Urinary bladder (tissue), 4 donors: Measurements from ENCODE around the gene HEMK1. TPM values are rescaled to one million over a fixed set of nuclear protein-coding genes. Genes with fewer than 3 reads are reported as not detected.

ENCODE experiments used
- DNase-seq: peaks from one replicate; pipeline ENCODE4 v3.0.0-alpha.2; 2015; ENCODE audit errors: extremely low spot score
- H3K27ac ChIP-seq: one replicate; pipeline ENCODE4 v1.5.1; 2013; ENCODE audit warnings: low read depth, mild to moderate bottlenecking, moderate library complexity
- H3K36me3 ChIP-seq: one replicate; pipeline ENCODE4 v1.6.1; 2013; ENCODE audit warnings: mild to moderate bottlenecking, moderate library complexity; ENCODE audit not compliant: insufficient read depth
- H3K4me1 ChIP-seq: one replicate; pipeline ENCODE4 v1.6.1; 2013; ENCODE audit warnings: mild to moderate bottlenecking, moderate library complexity; ENCODE audit not compliant: insufficient read depth
- H3K4me3 ChIP-seq: one replicate; pipeline ENCODE4 v1.5.1; 2013; ENCODE audit warnings: low read depth, low read length
- whole genome bisulfite sequencing: extraction: QIAGEN DNeasy Blood & Tissue Kit; methylation state at CpG from one replicate; pipeline ENCODE4 v1.1.7; 2013; 5-methylcytosine and 5-hydroxymethylcytosine counted together
- polyA plus RNA-seq: library from polyadenylated mRNA; stranded (reverse); fragments of 200-250 nt; gene quantifications from one replicate; pipeline ENCODE4 v1.2.3, GENCODE V29; 2013
- total RNA-seq: library from RNA; depleted of rRNA; stranded (reverse); fragments of >200 nt; gene quantifications from one replicate; pipeline ENCODE4 v1.2.3, GENCODE V29; 2014
- donor health status: healthy with polysubstance abuse.
- donor health status: healthy.

HEMK1 gene
- total and polyA plus RNA-seq, 2 donors: 15.0 to 17.6 TPM

- H3K4me3 ChIP-seq: no peak overlapping the region
- no peak for DNase-seq
- 81% methylated on average over 8 of the region's 8 CpGs for WGBS
- no peak overlapping the region for H3K27ac ChIP-seq
- H3K4me1 ChIP-seq: no peaks in the 10 kb centered on the region
- H3K36me3 ChIP-seq: no peaks in the 10 kb centered on the region
Observed at GRCh38 chr3:50573566-50574443, 4.5 kb downstream of the HEMK1 start.

- no peak for DNase-seq
- H3K27ac ChIP-seq: no peak overlapping the region
- no peak overlapping the region for H3K4me3 ChIP-seq
- WGBS: 77% methylated on average over 1 of the region's 1 CpG
- H3K36me3 ChIP-seq: no peaks in the 10 kb centered on the region
- no peaks in the 10 kb centered on the region for H3K4me1 ChIP-seq
Observed at GRCh38 chr3:50574444-50574831, 5.1 kb downstream of the HEMK1 start.

GRCh38 chr3:50575372-50575771 is 6.0 kb downstream of the HEMK1 start:
- H3K27ac ChIP-seq: no peak overlapping the region
- WGBS: 90% methylated on average over 6 of the region's 6 CpGs
- H3K4me1 ChIP-seq: no peaks in the 10 kb centered on the region
- no peak overlapping the region for H3K4me3 ChIP-seq
- no peak for DNase-seq
- no peaks in the 10 kb centered on the region for H3K36me3 ChIP-seq

DNA sequence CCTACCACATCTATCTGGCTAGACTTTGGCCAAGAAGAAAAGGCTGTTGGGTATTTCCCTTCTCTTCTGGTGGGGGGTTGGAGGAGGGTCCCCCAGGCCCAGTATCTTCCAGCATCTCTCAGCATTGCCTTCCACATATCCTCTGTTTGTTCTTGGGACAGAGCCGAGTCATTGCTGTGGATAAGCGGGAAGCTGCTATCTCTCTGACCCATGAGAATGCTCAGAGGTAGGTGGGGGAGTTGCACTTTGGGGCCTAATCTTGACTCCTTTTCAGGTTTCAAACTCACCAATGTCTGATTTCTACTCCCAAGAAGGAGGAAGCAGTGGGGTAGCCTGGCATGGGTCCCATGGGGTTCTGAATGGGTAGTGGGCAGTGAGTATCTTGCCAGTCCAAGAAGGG is 8.0 kb downstream of the HEMK1 start:
- 98% methylated on average over 2 of the region's 2 CpGs for WGBS
- Histone ChIP-seq H3K4me1 (no peaks in the 10 kb centered on the region), H3K36me3 (no peaks in the 10 kb centered on the region), H3K27ac (no peak overlapping the region), H3K4me3 (no peak overlapping the region)
- DNase-seq: no peak

DNA sequence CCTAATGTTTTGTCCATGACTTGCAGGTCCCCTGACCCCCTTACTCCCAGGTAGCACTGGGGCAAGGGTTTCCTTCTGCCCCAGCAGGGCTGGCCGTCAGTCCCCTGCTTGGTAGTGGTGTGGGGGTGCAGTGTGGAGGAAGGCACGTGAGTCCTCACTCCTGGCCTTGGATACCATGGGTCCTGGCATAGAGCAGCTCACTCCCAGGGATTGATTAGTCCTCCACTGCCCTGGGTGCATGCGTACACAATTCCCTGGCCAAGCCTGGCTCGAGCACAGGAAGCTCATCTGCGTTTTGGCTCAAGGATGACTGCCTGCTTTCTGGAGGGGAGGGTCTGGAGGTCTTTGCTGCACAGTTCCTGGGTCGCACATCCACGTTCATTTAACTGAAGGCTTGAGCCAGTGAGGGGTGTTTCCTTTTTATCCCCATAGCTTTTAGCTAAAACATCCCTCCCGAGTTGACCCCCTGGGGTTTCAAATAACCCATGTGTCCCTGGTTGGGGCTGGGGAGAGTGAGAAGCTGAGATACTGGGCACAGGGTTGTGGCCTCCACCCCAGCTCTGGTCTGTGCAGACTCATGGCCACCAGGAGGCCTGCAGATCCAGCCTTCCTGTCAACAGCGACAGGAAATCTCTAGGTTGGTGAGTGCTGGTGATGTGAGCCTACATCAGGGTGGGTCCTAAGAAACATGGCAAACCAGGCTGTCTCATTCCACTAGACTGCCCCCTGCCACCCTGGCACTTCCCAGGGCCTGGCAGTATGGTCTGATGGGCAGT is 11.5 kb downstream of the HEMK1 start:
- WGBS: 80% methylated on average over 9 of the region's 9 CpGs
- Histone ChIP-seq H3K27ac (no peak overlapping the region), H3K4me3 (no peak overlapping the region), H3K36me3 (no peaks in the 10 kb centered on the region), H3K4me1 (no peaks in the 10 kb centered on the region)
- DNase-seq: no peak

DNA sequence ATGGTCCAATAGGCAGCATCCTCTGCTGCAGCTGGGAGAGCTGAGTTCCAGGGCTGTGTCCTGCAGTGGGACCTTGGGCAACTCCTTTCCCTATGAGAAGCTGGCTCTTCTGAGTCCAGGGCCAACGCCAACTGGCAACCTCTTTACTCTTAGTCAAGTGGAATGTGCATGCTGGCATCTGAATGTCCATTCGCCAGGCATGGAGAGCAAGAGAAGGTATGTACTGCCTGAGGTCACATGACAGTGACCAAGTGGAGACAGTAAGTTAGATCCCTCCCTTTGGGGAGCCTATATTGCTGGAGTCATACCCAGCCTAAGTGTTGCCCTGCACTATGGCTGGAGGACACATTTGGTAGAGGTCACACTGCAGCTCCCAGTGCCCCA is 12.1 kb downstream of the HEMK1 start:
- WGBS: 96% methylated on average over 2 of the region's 2 CpGs
- no peak overlapping the region for H3K4me3 ChIP-seq

GRCh38 chr3:50582083-50582482 is 12.8 kb downstream of the HEMK1 start:
- H3K27ac ChIP-seq: no peak overlapping the region
- 72% methylated on average over 9 of the region's 9 CpGs for WGBS
- no peak overlapping the region for H3K4me3 ChIP-seq
- H3K36me3 ChIP-seq: no peaks in the 10 kb centered on the region
- no peaks in the 10 kb centered on the region for H3K4me1 ChIP-seq
- DNase-seq: no peak

More for the DNA sequence above, 12.1 kb downstream of the HEMK1 start:
- H3K27ac ChIP-seq: no peak overlapping the region
- no peaks in the 10 kb centered on the region for H3K4me1 ChIP-seq
- DNase-seq: no peak
- no peaks in the 10 kb centered on the region for H3K36me3 ChIP-seq

DNA sequence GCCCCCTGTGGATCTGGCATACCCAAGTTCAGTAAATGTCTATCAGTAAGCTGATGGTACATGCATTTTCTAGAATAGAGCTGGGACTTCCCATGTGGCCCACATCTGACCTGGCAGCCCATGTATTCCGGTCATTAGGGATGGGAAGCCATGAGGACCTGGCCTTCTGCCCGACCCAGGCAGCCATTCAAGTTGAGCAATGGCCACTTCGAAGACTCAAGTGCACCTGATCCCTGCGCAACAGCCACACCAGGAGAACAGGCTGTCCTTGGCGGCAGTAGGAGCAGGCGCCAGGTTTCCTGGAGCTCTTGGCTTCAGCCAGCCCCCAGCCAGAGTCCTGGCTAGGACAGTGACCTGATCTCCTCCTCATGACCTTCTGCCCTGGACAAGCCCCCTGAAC is 14.6 kb downstream of the HEMK1 start:
- 84% methylated on average over 6 of the region's 6 CpGs for WGBS
- Histone ChIP-seq H3K4me3 (no peak overlapping the region), H3K27ac (no peak overlapping the region), H3K4me1 (no peaks in the 10 kb centered on the region), H3K36me3 (no peaks in the 10 kb centered on the region)
- DNase-seq: no peak

GRCh38 chr3:50584391-50584790 is 15.1 kb downstream of the HEMK1 start:
- Histone ChIP-seq H3K4me3 (no peak overlapping the region), H3K36me3 (no peaks in the 10 kb centered on the region), H3K4me1 (no peaks in the 10 kb centered on the region), H3K27ac (no peak overlapping the region)
- DNase-seq: no peak
- 71% methylated on average over 2 of the region's 2 CpGs for WGBS

GRCh38 chr3:50585919-50586762 is 16.8 kb downstream of the HEMK1 start:
- WGBS: 87% methylated on average over 6 of the region's 6 CpGs

DNA sequence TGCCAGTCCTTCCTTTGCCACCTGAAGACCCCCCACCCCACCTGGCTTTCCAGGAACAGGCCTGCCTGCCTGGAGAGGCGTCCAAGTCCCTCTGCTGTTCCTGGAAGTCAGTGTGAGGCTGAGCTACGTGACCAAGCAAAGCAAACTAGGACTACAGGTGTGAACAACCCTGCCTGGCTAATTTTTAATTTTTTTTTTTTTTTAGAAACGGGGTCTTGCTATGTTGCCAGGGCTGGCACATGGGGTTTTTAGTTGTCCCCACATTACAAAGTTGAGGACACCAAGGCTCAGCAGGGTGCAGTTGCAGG is 17.4 kb downstream of the HEMK1 start:
- H3K4me1 ChIP-seq: no peaks in the 10 kb centered on the region
- H3K4me3 ChIP-seq: no peak overlapping the region
- DNase-seq: no peak
- H3K27ac ChIP-seq: no peak overlapping the region
- WGBS: 83% methylated on average over 3 of the region's 3 CpGs
- no peaks in the 10 kb centered on the region for H3K36me3 ChIP-seq

More at GRCh38 chr3:50585919-50586762, 16.8 kb downstream of the HEMK1 start:
- Histone ChIP-seq H3K27ac (no peak overlapping the region), H3K36me3 (no peaks in the 10 kb centered on the region), H3K4me1 (no peaks in the 10 kb centered on the region), H3K4me3 (no peak overlapping the region)
- no peak for DNase-seq

GRCh38 chr3:50587373-50587772 is 18.1 kb downstream of the HEMK1 start:
- H3K4me3 ChIP-seq: no peak overlapping the region
- no peaks in the 10 kb centered on the region for H3K4me1 ChIP-seq
- H3K36me3 ChIP-seq: no peaks in the 10 kb centered on the region
- WGBS: 83% methylated on average over 6 of the region's 6 CpGs
- DNase-seq: no peak
- H3K27ac ChIP-seq: no peak overlapping the region

DNA sequence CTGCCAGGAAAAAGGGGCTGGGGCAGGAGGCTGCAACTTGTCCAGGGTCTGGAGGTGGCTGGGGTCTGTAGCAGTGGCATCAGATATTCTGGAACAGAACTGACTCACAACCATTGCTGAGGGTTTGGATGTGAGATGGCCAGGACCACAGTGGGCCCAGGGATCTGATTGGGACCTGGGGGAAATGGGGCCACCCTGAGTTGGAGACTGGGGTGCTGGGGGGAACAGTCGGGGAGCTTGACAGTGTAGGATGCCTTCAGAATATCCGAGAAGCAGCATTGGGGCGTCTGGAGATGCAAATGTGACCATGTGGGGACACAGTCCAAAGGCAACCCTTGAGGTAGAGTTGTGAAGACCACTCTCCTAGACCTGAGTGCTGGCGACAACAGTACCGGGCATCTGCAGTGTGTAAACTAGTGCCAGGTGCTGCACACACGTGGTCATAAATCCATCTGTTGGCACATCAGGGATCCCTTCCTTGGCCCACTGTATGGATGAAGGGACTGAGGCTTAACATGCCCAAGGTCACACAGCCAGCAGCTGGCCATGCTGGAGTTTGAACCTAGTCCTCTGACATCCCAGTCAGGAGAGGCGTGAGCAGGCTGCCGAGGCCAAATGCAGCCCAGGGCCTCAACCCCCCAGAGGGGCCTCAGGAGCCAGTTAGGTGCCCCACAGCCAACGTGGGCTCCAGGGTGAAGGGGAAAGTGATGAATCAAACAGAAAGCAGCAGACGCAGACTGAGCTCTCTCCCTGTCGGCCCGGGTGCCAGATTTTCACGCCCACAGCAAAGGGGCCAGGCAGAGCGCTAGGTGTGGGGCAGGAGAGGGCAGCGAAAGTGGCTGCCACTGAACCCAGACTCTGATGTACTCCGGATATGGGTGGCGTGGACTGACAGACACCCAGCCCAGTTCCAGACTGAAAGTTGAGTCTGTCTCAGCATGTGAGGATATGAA is 18.8 kb downstream of the HEMK1 start:
- Histone ChIP-seq H3K36me3 (no peaks in the 10 kb centered on the region), H3K4me3 (no peak overlapping the region), H3K4me1 (no peaks in the 10 kb centered on the region), H3K27ac (no peak overlapping the region)
- no peak for DNase-seq
- 58% methylated on average over 17 of the region's 17 CpGs for WGBS
